HepG2 (cell line): Measurements from ENCODE around the gene AFF2. TPM values are rescaled to one million over a fixed set of nuclear protein-coding genes. Genes with fewer than 3 reads are reported as not detected.

Source experiments
- AKNA ChIP-seq: sonication (generic); formaldehyde crosslinking; IDR thresholded peaks from 2 replicates; pipeline ENCODE4 v1.4.0; 2020; ENCODE audit warnings: missing genetic modification reagents, borderline replicate concordance
- ARNT ChIP-seq: fragments of 450-650 bp; IDR thresholded peaks from 2 replicates; pipeline ENCODE4 v1.6.1; 2017
- KAT7 ChIP-seq: IDR thresholded peaks from 2 replicates; pipeline ENCODE4 v1.6.1; 2018; ENCODE audit warnings: borderline replicate concordance, missing compliant biosample characterization
- MLXIP ChIP-seq: sonication (generic); formaldehyde crosslinking; IDR thresholded peaks from 2 replicates; pipeline ENCODE4 v1.9.0; 2021; ENCODE audit warnings: missing genetic modification reagents, borderline replicate concordance
- POLR2AphosphoS5 ChIP-seq: IDR thresholded peaks from 2 replicates; pipeline ENCODE4 v1.6.1; 2012; ENCODE audit warnings: low read depth, low read length
- TMF1 ChIP-seq: sonication (generic); formaldehyde crosslinking; IDR thresholded peaks from 2 replicates; pipeline ENCODE4 v1.8.1; 2022; ENCODE audit warnings: low read depth, missing genetic modification reagents
- TP53 ChIP-seq: sonication (generic); formaldehyde crosslinking; conservative IDR thresholded peaks from 2 replicates; pipeline ENCODE4 v1.4.0; 2020; ENCODE audit warnings: missing genetic modification reagents
- ZNF350 ChIP-seq: sonication (generic); formaldehyde crosslinking; IDR thresholded peaks from 2 replicates; pipeline ENCODE4 v1.4.0; 2020; ENCODE audit warnings: mild to moderate bottlenecking, low read depth, missing genetic modification reagents, borderline replicate concordance
- ZNF547 ChIP-seq: sonication (generic); formaldehyde crosslinking; IDR thresholded peaks from 2 replicates; pipeline ENCODE4 v1.5.1; 2020; ENCODE audit warnings: mild to moderate bottlenecking, missing genetic modification reagents
- polyA plus RNA-seq, 8 experiments: library from polyadenylated mRNA; depleted of rRNA in 3 of 8; stranded (reverse) in 7 of 8; unstranded in 1 of 8; fragments of >200 nt; fragmentation: Illumina TruSeq in 4 of 8; extraction: Trizol in 4 of 8; gene quantifications; 2 replicates each; pipeline versions ENCODE4 v1.2.1 to v1.2.3, GENCODE V29; 2011 to 2016; ENCODE audit warnings: low read depth in 4 of 8, missing spikeins in 1 of 8, mixed read lengths in 1 of 8; ENCODE audit not compliant: insufficient read depth in 1 of 8
- total RNA-seq, 5 experiments: library from RNA; depleted of rRNA; stranded (reverse); fragments of >200 nt; fragmentation: Illumina TruSeq; extraction: Trizol; gene quantifications; 2 replicates each; pipeline ENCODE4 v1.2.3, GENCODE V29; 2016; ENCODE audit warnings: low read depth in 1 of 5

The AFF2 gene
- total and polyA plus RNA-seq, 2 of the 13 experiments (the other 11 are each of a cell fraction or from before 2014, with no cell fraction given): not detected

GRCh38 chrX:149004936-149005335, 504.5 kb downstream of the AFF2 start (continued):
- TF ChIP-seq AKNA (CRISPR knock-in tag) (no peak), TP53 (no peak), TMF1 (CRISPR knock-in tag) (no peak), KAT7 (no peak), POLR2AphosphoS5 (no peak), ZNF547 (no peak), MLXIP (CRISPR knock-in tag) (no peak), ZNF350 (CRISPR knock-in tag) (no peak), ARNT (no peak)
